D721Med (cell line): ENCODE data around the gene XPO4.
A peak's percentile ranks its signal among the peaks of the same experiment; 100 is the strongest.

Experiments
- DNase-seq: peaks from one replicate; pipeline ENCODE4 v3.0.0; 2011; ENCODE audit warnings: low spot score; ENCODE audit not compliant: insufficient read length
- FAIRE-seq: peaks from 2 replicates; lab custom pipeline; 2011; peaks lifted over from hg19 to GRCh38; lab: Jason Lieb, UNC
- CTCF ChIP-seq: IDR thresholded peaks from 2 replicates; pipeline ENCODE4 v1.5.1; 2012; ENCODE audit warnings: mild to moderate bottlenecking, control low read depth; ENCODE audit not compliant: insufficient read depth; ENCODE audit errors: missing control alignments

XPO4 gene

GRCh38 chr13:20799726-20800416 lies 102.7 kb downstream of the XPO4 start:
- FAIRE-seq (no peak), DNase-seq (no peak)
- no peak for TF ChIP-seq CTCF

- DNase-seq: no peak
- no peak for TF ChIP-seq CTCF
- no peak for FAIRE-seq
Measured at GRCh38 chr13:20798027-20798426, 104.5 kb downstream of the XPO4 start.

- DNase-seq: no peak
- no peak for TF ChIP-seq CTCF
- no peak for FAIRE-seq
Measured at GRCh38 chr13:20796791-20797508, 105.6 kb downstream of the XPO4 start.

GRCh38 chr13:20789665-20790064 lies 112.9 kb downstream of the XPO4 start:
- no peak for TF ChIP-seq CTCF
- DNase-seq (no peak), FAIRE-seq (no peak)

- no peak for TF ChIP-seq CTCF
- DNase-seq: no peak
- FAIRE-seq: peak; percentile 6
Measured at GRCh38 chr13:20788312-20788711, 114.2 kb downstream of the XPO4 start.

- DNase-seq: no peak
- no peak for FAIRE-seq
- TF ChIP-seq CTCF: no peak
Measured at GRCh38 chr13:20787180-20787579, 115.4 kb downstream of the XPO4 start.

GRCh38 chr13:20782116-20782708 lies 120.3 kb downstream of the XPO4 start:
- FAIRE-seq (no peak), DNase-seq (no peak)
- no peak for TF ChIP-seq CTCF
